Peyer's patch (tissue), 4 donors: ENCODE data around the gene RAB24.

Source experiments
- CTCF ChIP-seq, 6 experiments: fragments of 450-650 bp in 4 of 6; fragments of 200-600 bp in 2 of 6; sonication (generic) in 1 of 6; IDR thresholded peaks; one replicate each; pipeline ENCODE4 v1.5.1; 2017 to 2019; ENCODE audit warnings: antibody characterized with exemption in 6 of 6, mild to moderate bottlenecking in 3 of 6, moderate library complexity in 1 of 6
- POLR2A ChIP-seq, 2 donors: fragments of 450-650 bp; IDR thresholded peaks; one replicate each; pipeline ENCODE4 v1.5.1; 2017; ENCODE audit warnings: antibody characterized with exemption in 2 of 2, mild to moderate bottlenecking in 2 of 2, moderate library complexity in 2 of 2

- TF ChIP-seq CTCF (IDR thresholded peaks at IDR 0.05) (no peak), POLR2A (IDR thresholded peaks at IDR 0.05) (no peak)
These were observed 8.5 kb upstream of the RAB24 start, which contains the start of gene MXD3 for GRCh38 chr5:177311723-177312648.
